ENCODE data around the gene MAPKAPK3.

DNA sequence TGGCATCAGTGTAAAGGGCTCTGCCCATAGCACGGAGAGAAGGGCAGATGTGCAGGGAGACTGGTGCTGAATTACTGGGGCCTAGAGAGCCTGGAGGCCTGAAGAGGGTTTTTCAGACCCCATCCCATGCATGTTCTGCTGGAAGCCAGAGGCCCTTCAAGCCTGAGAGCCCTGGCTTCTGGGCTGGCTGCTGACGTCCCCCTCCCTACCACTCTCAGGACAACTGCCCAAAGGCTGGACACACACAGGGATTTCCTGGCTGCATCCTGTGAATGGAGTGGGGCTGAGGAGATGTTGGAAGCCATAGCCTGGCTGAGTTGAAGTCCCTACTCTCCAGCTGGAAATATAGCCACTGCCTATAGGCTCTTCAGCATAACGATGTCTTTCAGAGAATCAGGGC lies 40.9 kb downstream of the MAPKAPK3 start:
- TF ChIP-seq, protein P1, sequence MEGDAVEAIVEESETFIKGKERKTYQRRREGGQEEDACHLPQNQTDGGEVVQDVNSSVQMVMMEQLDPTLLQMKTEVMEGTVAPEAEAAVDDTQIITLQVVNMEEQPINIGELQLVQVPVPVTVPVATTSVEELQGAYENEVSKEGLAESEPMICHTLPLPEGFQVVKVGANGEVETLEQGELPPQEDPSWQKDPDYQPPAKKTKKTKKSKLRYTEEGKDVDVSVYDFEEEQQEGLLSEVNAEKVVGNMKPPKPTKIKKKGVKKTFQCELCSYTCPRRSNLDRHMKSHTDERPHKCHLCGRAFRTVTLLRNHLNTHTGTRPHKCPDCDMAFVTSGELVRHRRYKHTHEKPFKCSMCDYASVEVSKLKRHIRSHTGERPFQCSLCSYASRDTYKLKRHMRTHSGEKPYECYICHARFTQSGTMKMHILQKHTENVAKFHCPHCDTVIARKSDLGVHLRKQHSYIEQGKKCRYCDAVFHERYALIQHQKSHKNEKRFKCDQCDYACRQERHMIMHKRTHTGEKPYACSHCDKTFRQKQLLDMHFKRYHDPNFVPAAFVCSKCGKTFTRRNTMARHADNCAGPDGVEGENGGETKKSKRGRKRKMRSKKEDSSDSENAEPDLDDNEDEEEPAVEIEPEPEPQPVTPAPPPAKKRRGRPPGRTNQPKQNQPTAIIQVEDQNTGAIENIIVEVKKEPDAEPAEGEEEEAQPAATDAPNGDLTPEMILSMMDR (IDR thresholded peaks at IDR 0.05; ENCODE audit: low read depth, low read length, poor library complexity, severe bottlenecking): no peak
- TF ChIP-seq EZH2phosphoT487 (IDR thresholded peaks at IDR 0.05; ENCODE audit: borderline replicate concordance, low read length): no peak

Measured in DOHH2 (cell line).